Keratinocyte (primary cell): ENCODE data around the gene CDH18.

Source experiments
- CTCF ChIP-seq, 3 experiments: IDR thresholded peaks in 1 of 3; conservative IDR thresholded peaks in 1 of 3; optimal IDR thresholded peaks in 1 of 3; 2 replicates in 2 of 3; 3 replicates in 1 of 3; pipeline versions ENCODE3 to v1.5.1; 2011; ENCODE audit warnings: low read length in 3 of 3, mild to moderate bottlenecking in 3 of 3, moderate library complexity in 2 of 3, control low read depth in 1 of 3, inconsistent platforms in 1 of 3; ENCODE audit not compliant: insufficient read depth in 2 of 3; ENCODE audit errors: extremely low read depth in 1 of 3
- EZH2 ChIP-seq: IDR thresholded peaks from one replicate; pipeline ENCODE4 v1.6.1; 2012; ENCODE audit warnings: inconsistent platforms, mild to moderate bottlenecking, low read length, moderate library complexity

- TF ChIP-seq EZH2 (no peak), CTCF (optimal IDR thresholded peaks at IDR 0.05 in 1 of 3, IDR thresholded peaks at IDR 0.05 in 1 of 3, conservative IDR thresholded peaks at IDR 0.05 in 1 of 3; ENCODE audit: extremely low read depth in 1 of 3, insufficient read depth in 2 of 3, low read length in 3 of 3) (peak in 2 of 3 experiments; percentile 30 to 32)
These were observed 379.5 kb downstream of the CDH18 start for GRCh38 chr5:19608444-19609002.
